GM21447 (cell line): ENCODE data around the gene MAPK8IP1.

Source experiments
- ATAC-seq: cut with Tn5 transposase; IDR thresholded peaks from one replicate; pipeline ENCODE4 v1.9.1; 2021; ENCODE audit not compliant: unreplicated experiment

Gene MAPK8IP1

GRCh38 chr11:45906965-45907611 lies 21.6 kb downstream of the MAPK8IP1 start, which contains the start of gene FREY1:
Gene FREY1, minus strand, starts transcription at chr11:45907271. Its CDS starts 26 bp downstream, at chr11:45907245.
- ATAC-seq: no peak

GRCh38 chr11:45907911-45908370 lies 22.5 kb downstream of the MAPK8IP1 start:
- no peak for ATAC-seq

GRCh38 chr11:45909594-45910475 lies 24.4 kb downstream of the MAPK8IP1 start:
- ATAC-seq: no peak

GRCh38 chr11:45910623-45911022 lies 25.2 kb downstream of the MAPK8IP1 start:
- no peak for ATAC-seq

- ATAC-seq: no peak
Measured at GRCh38 chr11:45913514-45913913, 28.1 kb downstream of the MAPK8IP1 start.

- ATAC-seq: no peak
Measured at GRCh38 chr11:45913942-45914635, 28.6 kb downstream of the MAPK8IP1 start.

GRCh38 chr11:45915446-45915845 lies 30.0 kb downstream of the MAPK8IP1 start:
- ATAC-seq: no peak

- ATAC-seq: no peak
Measured at GRCh38 chr11:45917286-45917622, 31.8 kb downstream of the MAPK8IP1 start.

- peak; percentile 88 for ATAC-seq
Measured at GRCh38 chr11:45917623-45918330, 32.3 kb downstream of the MAPK8IP1 start, which contains the start of gene PEX16. Gene PEX16, minus strand, starts transcription at chr11:45917877. Its CDS starts 66 bp downstream, at chr11:45917811.

GRCh38 chr11:45918331-45918941 lies 33.0 kb downstream of the MAPK8IP1 start:
- peak; percentile 43 for ATAC-seq

GRCh38 chr11:45918962-45919675 lies 33.7 kb downstream of the MAPK8IP1 start:
- no peak for ATAC-seq

GRCh38 chr11:45919806-45920530 lies 34.5 kb downstream of the MAPK8IP1 start:
- ATAC-seq: no peak

GRCh38 chr11:45920531-45921477 lies 35.4 kb downstream of the MAPK8IP1 start:
- no peak for ATAC-seq

GRCh38 chr11:45921561-45922424 lies 36.3 kb downstream of the MAPK8IP1 start:
- ATAC-seq: no peak

GRCh38 chr11:45922425-45923082 lies 37.1 kb downstream of the MAPK8IP1 start, which contains the start of gene LARGE2:
Gene LARGE2, plus strand, starts transcription at chr11:45922656. Its CDS starts 227 bp downstream, at chr11:45922883.
- no peak for ATAC-seq
